Activated B cell treated with CpG ODN at 0.5 μM for 24 hours (primary cell): Measurements from ENCODE around the gene HOXC11. TPM values are rescaled to one million over a fixed set of nuclear protein-coding genes. Genes with fewer than 3 reads are reported as not detected.

ENCODE experiments used
- ATAC-seq: fragments of 200-7000 bp; cut with Tn5 transposase; one replicate; pipeline ENCODE4 v1.10.0; 2021; ENCODE audit warnings: low read depth, mild to moderate bottlenecking, moderate library complexity
- CTCF ChIA-PET: fragments of 350-600 bp; sonication (Branson Sonifier 250); formaldehyde crosslinking; loops from one replicate; lab custom pipeline; 2021; ENCODE audit warnings: antibody characterized with exemption; lab: Charles Lee
- POLR2A ChIA-PET: fragments of 350-600 bp; sonication (Branson Sonifier 250); formaldehyde crosslinking; loops from one replicate; lab custom pipeline; 2021; ENCODE audit warnings: antibody characterized with exemption; lab: Charles Lee
- DNase-seq: peaks from one replicate; pipeline ENCODE4 v3.0.0; 2022
- H3K27ac Mint-ChIP-seq: one replicate; pipeline ENCODE4 v1.8.0; 2020; ENCODE audit warnings: mixed read lengths
- H3K27me3 Mint-ChIP-seq: one replicate; pipeline ENCODE4 v1.8.0; 2021; ENCODE audit warnings: mixed read lengths
- H3K36me3 Mint-ChIP-seq: one replicate; pipeline ENCODE4 v1.8.0; 2021; ENCODE audit warnings: low read depth, mixed read lengths
- H3K4me1 Mint-ChIP-seq: one replicate; pipeline ENCODE4 v1.8.0; 2021; ENCODE audit warnings: mixed read lengths
- H3K4me3 Mint-ChIP-seq: one replicate; pipeline ENCODE4 v1.8.0; 2020; ENCODE audit warnings: mild to moderate bottlenecking, mixed read lengths
- H3K9me3 Mint-ChIP-seq: one replicate; pipeline ENCODE4 v1.8.0; 2020; ENCODE audit warnings: mixed read lengths
- intact Hi-C: fragments of 100-400 bp; cut with micrococcal nuclease; formaldehyde crosslinking; loops from one replicate; pipeline ENCODE4 v1.15.1; 2024
- total RNA-seq: library from RNA; stranded (reverse); gene quantifications from 2 replicates; pipeline ENCODE4 v1.2.3, GENCODE V29; 2022
- TF ChIP-seq, protein P1 (sequence below): fragments of 200-600 bp; IDR thresholded peaks from one replicate; pipeline ENCODE4 v1.8.0; 2022; ENCODE audit warnings: antibody characterized with exemption, mild to moderate bottlenecking

HOXC11 gene
- total RNA-seq, 1 donor from 2014 or later: not detected

DNA sequence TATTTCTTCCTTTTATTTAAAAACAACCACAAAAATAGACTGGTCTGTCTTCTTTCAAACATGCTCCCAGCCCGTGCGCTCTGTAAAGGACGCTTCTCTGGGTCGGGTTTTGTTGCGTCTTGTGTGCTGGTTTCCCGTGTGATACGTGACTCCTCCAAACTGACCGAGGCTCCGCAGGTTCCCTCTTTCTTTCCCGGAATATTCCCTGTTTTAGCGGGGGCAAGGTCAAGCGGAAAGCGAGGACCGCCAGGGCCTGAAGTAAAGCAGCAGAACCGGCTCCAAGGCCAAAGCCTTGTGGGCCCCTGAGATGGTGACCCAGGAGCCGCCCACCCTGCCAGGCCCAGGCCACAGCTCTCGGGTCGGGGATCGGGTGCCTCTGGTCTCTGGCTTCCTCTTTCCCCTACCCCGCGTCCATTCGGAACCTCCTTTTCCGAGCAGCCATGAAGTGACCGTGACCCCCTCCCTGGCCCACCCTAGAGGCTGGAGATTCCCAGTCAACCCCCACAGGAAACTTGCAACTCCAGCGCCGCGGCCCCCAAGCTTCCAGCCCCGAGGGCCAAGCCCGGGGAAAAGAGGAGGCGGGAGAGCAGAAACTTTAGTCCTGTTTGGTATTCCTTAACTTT, 11.1 kb downstream of the HOXC11 start:
- H3K4me1 Mint-ChIP-seq: peaks cover 19% of the 10 kb centered on the region
- intact Hi-C loops: no loop called here
- no peak for ATAC-seq
- TF ChIP-seq, protein P1, sequence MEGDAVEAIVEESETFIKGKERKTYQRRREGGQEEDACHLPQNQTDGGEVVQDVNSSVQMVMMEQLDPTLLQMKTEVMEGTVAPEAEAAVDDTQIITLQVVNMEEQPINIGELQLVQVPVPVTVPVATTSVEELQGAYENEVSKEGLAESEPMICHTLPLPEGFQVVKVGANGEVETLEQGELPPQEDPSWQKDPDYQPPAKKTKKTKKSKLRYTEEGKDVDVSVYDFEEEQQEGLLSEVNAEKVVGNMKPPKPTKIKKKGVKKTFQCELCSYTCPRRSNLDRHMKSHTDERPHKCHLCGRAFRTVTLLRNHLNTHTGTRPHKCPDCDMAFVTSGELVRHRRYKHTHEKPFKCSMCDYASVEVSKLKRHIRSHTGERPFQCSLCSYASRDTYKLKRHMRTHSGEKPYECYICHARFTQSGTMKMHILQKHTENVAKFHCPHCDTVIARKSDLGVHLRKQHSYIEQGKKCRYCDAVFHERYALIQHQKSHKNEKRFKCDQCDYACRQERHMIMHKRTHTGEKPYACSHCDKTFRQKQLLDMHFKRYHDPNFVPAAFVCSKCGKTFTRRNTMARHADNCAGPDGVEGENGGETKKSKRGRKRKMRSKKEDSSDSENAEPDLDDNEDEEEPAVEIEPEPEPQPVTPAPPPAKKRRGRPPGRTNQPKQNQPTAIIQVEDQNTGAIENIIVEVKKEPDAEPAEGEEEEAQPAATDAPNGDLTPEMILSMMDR: no peak
- peaks cover 86% of the 10 kb centered on the region for H3K27me3 Mint-ChIP-seq
- H3K4me3 Mint-ChIP-seq: no peak overlapping the region
- ChIA-PET POLR2A (interaction anchor here (0.9 to 1.3 kb wide), 2 partner anchors 33 to 69 kb away, joined by 6 read pairs; partner anchors contain the start of gene HOXC4), CTCF (no interaction called here)
- DNase-seq: no peak
- H3K9me3 Mint-ChIP-seq: no peaks in the 10 kb centered on the region
- H3K36me3 Mint-ChIP-seq: no peaks in the 10 kb centered on the region
- H3K27ac Mint-ChIP-seq: no peak overlapping the region

GRCh38 chr12:53984901-53985691, 12.2 kb downstream of the HOXC11 start, which contains the start of gene HOXC10:
HOXC10 (plus strand) TSS chr12:53985146; CDS start chr12:53985260, 114 bp downstream.
- ATAC-seq (peak; percentile 37), DNase-seq (no peak)
- TF ChIP-seq, protein P1: no peak
- POLR2A ChIA-PET: interaction anchor here (0.7 to 1.7 kb wide), 3 partner anchors 9 to 223 kb away, joined by 4 to 6 read pairs (median 5); no protein-coding TSS in a partner anchor
- Mint-ChIP-seq H3K9me3 (no peaks in the 10 kb centered on the region), H3K4me3 (peak within 1 kb of the TSS; percentile 15), H3K4me1 (peaks cover 28% of the 10 kb centered on the region), H3K27me3 (peaks cover 88% of the 10 kb centered on the region), H3K27ac (peak within 1 kb of the TSS; percentile 56), H3K36me3 (no peaks in the 10 kb centered on the region)
- CTCF ChIA-PET: interaction anchor here (0.6 to 3.5 kb wide), 2 partner anchors 13 to 21 kb away, joined by 3 to 13 read pairs; no protein-coding TSS in a partner anchor
- intact Hi-C loops: loop anchor here (5.0 kb wide), 1 partner anchor 193 kb away; no protein-coding TSS in a partner anchor

- ChIA-PET POLR2A (interaction anchor here (1.7 kb wide), 1 partner anchor 222 kb away, joined by 5 read pairs; no protein-coding TSS in a partner anchor), CTCF (interaction anchor here (0.6 to 3.5 kb wide), 3 partner anchors 13 to 54 kb away, joined by 3 to 13 read pairs (median 3); no protein-coding TSS in a partner anchor)
- TF ChIP-seq, protein P1: no peak
- no peak for ATAC-seq
- Mint-ChIP-seq H3K9me3 (no peaks in the 10 kb centered on the region), H3K27me3 (peaks cover 89% of the 10 kb centered on the region), H3K4me1 (peaks cover 28% of the 10 kb centered on the region), H3K27ac (peak overlapping the region; percentile 50), H3K36me3 (no peaks in the 10 kb centered on the region), H3K4me3 (no peak overlapping the region)
- intact Hi-C loops: loop anchor here (5.0 kb wide), 1 partner anchor 193 kb away; no protein-coding TSS in a partner anchor
- no peak for DNase-seq
These were observed 12.7 kb downstream of the HOXC11 start for GRCh38 chr12:53985692-53985993.

GRCh38 chr12:53985994-53986685, 13.2 kb downstream of the HOXC11 start:
- peaks cover 89% of the 10 kb centered on the region for H3K27me3 Mint-ChIP-seq
- TF ChIP-seq, protein P1: no peak
- no peaks in the 10 kb centered on the region for H3K9me3 Mint-ChIP-seq
- H3K27ac Mint-ChIP-seq: peak overlapping the region; percentile 50
- ChIA-PET CTCF (interaction anchor here (1.5 to 3.5 kb wide), 2 partner anchors 20 to 55 kb away, joined by 3 to 13 read pairs; no protein-coding TSS in a partner anchor), POLR2A (interaction anchor here (1.7 kb wide), 1 partner anchor 222 kb away, joined by 5 read pairs; no protein-coding TSS in a partner anchor)
- intact Hi-C loops: loop anchor here (5.0 kb wide), 1 partner anchor 194 kb away; no protein-coding TSS in a partner anchor
- H3K4me3 Mint-ChIP-seq: no peak overlapping the region
- ATAC-seq (no peak), DNase-seq (no peak)
- H3K36me3 Mint-ChIP-seq: no peaks in the 10 kb centered on the region
- peaks cover 28% of the 10 kb centered on the region for H3K4me1 Mint-ChIP-seq
